Measurements from ENCODE around the gene ZNF521. TPM values are rescaled to one million over a fixed set of nuclear protein-coding genes. Genes with fewer than 3 reads are reported as not detected.

ZNF521 gene
- 5.0 and 9.9 TPM in 2 replicates for total RNA-seq

GRCh38 chr18:25351777-25352628 is at the start of gene ZNF521:
ZNF521 (minus strand) TSS chr18:25352166; CDS start chr18:25350946, 1,220 bp downstream.

Data from regular cardiac myocyte (primary cell).